ENCODE results near the gene YBEY. TPM values are rescaled to one million over a fixed set of nuclear protein-coding genes. Genes with fewer than 3 reads are reported as not detected.

Gene YBEY
- total and polyA plus RNA-seq, 2 donors (not counting 3 experiments of a cell fraction or from before 2014, with no cell fraction given): 6.1 to 15.3 TPM

- no peak for DNase-seq (ENCODE audit: low read depth, low spot score)
- no peak for FAIRE-seq
- Histone ChIP-seq H3K27ac (ENCODE audit: insufficient read depth, low read depth, low read length) (no peak overlapping the region), H2AFZ (ENCODE audit: low read depth, low read length) (no peak overlapping the region), H3K36me3 (ENCODE audit: control insufficient read depth in 2 of 2, extremely low read depth in 1 of 2, insufficient read depth in 2 of 2, low read length in 2 of 2) (peaks cover 0 to 10% of the 10 kb centered on the region in 2 experiments), H3K9me3 (replicated peaks; ENCODE audit: control insufficient read depth, insufficient read depth, low read length) (no peaks in the 10 kb centered on the region), H3K4me1 (ENCODE audit: control insufficient read depth, extremely low read depth, insufficient read depth, low read length) (peaks cover 33% of the 10 kb centered on the region), H3K4me2 (ENCODE audit: insufficient read depth, low read length) (peak overlapping the region; percentile 95), H3K4me3 (replicated peaks in 1 of 3; ENCODE audit: insufficient read depth in 1 of 3, low read depth in 1 of 3, low read length in 3 of 3) (peak overlapping the region in 1 of 3 experiments; percentile 90), H4K20me1 (replicated peaks; ENCODE audit: control insufficient read depth, extremely low read depth, insufficient read depth, low read length) (no peaks in the 10 kb centered on the region), H3K27me3 (ENCODE audit: control insufficient read depth in 2 of 2, insufficient read depth in 2 of 2, low read length in 2 of 2) (no peaks in the 10 kb centered on the region), H3K9me1 (replicated peaks; ENCODE audit: control insufficient read depth, extremely low read depth, insufficient read depth, low read length) (no peaks in the 10 kb centered on the region), H3K79me2 (ENCODE audit: control insufficient read depth, insufficient read depth, low read length) (peaks cover 50% of the 10 kb centered on the region), H3K9ac (replicated peaks; ENCODE audit: extremely low read depth, insufficient read depth, low read length) (no peak overlapping the region)
- no TSS peak for BruUV-seq (replicated peaks)
- ChIA-PET CTCF (interaction anchor here (0.6 to 3.0 kb wide), 5 partner anchors 26 to 141 kb away, joined by 3 to 14 read pairs (median 6); a partner anchor contains a TSS), POLR2A (interaction anchor here (1.4 kb wide), 1 partner anchor 38 kb away, joined by 3 read pairs; no protein-coding TSS in a partner anchor)
- dilution Hi-C loops (cut with MboI; ENCODE audit: extremely low pct_ligation_motif_present, low sequenced_read_pairs) (no loop called here), intact Hi-C loops (cut with micrococcal nuclease) (loop anchor here (2.0 kb wide), 1 partner anchor 56 kb away; the partner anchor contains the start of gene LSS)
- TF ChIP-seq POLR2AphosphoS5 (IDR thresholded peaks at IDR 0.05; ENCODE audit: insufficient read depth, low read depth, low read length) (no peak), CTCF (IDR thresholded peaks at IDR 0.05; ENCODE audit: extremely low read depth in 1 of 2, insufficient read depth in 1 of 2, low read depth in 1 of 2, low read length in 2 of 2) (no peak), MAX (IDR thresholded peaks at IDR 0.05; ENCODE audit: insufficient read depth, insufficient read length) (no peak), POLR2A (IDR thresholded peaks at IDR 0.05; ENCODE audit: low read depth, low read length) (no peak), GATA2 (IDR thresholded peaks at IDR 0.05; ENCODE audit: insufficient read depth, insufficient read length, low read depth, low read length) (no peak), MYC (IDR thresholded peaks at IDR 0.05; ENCODE audit: low read depth, low read length) (no peak), EZH2 (IDR thresholded peaks at IDR 0.05; ENCODE audit: borderline replicate concordance, low read depth, low read length, severe bottlenecking) (no peak)
Observed at GRCh38 chr21:46284733-46285132, 1.4 kb upstream of the YBEY start.
